GM12872 (cell line): ENCODE results near the gene RPL37.

Source experiments
- CTCF ChIP-seq: IDR thresholded peaks from 3 replicates; pipeline ENCODE4 v1.5.1; 2011; ENCODE audit warnings: low read depth, mild to moderate bottlenecking, low read length, moderate library complexity; ENCODE audit not compliant: insufficient read depth

RPL37 gene

GRCh38 chr5:40834849-40835787 is at the start of gene RPL37:
TSS of gene RPL37 (minus strand) at chr5:40835222. CDS start at chr5:40835185, 37 bp downstream.
- no peak for TF ChIP-seq CTCF

DNA sequence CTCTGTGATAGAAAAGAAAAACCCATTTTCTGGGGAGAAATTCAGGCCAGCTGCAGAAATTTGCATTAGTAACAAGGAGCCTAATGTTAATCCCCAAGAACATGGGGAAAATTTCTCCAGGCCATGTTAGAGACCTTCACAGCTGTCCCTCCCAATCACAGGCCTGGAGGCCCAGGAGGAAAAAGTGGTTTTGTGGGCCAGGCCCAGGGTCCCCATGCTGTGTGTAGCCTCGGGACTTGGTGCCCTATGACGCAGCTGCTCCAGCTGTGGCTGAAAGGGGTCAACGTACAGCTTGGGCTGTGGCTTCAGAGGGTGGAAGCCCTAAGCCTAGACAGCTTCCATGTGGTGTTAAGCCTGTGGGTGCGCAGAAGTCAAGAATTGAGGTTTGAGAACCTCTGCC is 47.3 kb upstream of the RPL37 start:
- TF ChIP-seq CTCF = no peak

GRCh38 chr5:40879163-40879942 is 44.3 kb upstream of the RPL37 start:
- no peak; the same call in 2 of the 3 replicates for TF ChIP-seq CTCF

GRCh38 chr5:40877371-40877988 is 42.5 kb upstream of the RPL37 start:
- TF ChIP-seq CTCF = no peak

GRCh38 chr5:40875958-40876357 is 40.9 kb upstream of the RPL37 start:
- no peak for TF ChIP-seq CTCF

DNA sequence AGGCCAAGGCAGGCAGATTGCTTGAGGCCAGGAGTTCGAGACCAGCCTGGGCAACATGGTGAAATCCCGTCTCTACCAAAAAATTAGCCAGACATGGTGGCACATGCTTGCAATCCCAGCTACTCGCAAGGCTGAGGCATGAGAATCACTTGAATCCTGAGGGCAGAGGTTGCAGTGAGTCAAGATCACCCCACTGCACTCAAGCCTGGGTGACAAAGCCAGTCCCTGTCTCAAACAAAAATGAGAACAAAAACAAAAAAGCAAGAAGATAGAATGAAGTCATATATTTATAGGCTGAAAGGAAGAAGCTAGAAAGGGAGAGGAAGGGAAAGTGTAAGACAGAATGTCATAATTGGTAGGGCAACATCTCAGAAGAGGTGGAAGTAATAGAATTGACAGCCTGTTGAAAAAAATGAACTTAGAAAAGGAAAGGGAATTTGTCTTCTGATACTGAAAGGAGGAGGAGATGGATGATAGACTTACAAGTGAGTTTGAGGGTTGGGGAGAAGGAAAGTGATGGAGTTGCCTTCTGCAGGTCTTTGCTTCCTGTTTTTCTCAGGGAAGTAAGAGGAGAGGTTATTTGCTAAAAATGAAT is 38.4 kb upstream of the RPL37 start:
- TF ChIP-seq CTCF = no peak
